HG03095 (cell line): ENCODE data around the gene NSFL1C.
"Not testable (repeated sequence)": the region's sequence is repeated elsewhere in the genome, so short reads cannot be mapped to it uniquely, and the experiment has no call there.

Experiments used
- ATAC-seq: cut with Tn5 transposase; IDR thresholded peaks from one replicate; pipeline ENCODE4 v1.9.1; 2021; ENCODE audit warnings: moderate library complexity; ENCODE audit not compliant: unreplicated experiment

Gene NSFL1C

GRCh38 chr20:1466211-1467081 is at the start of gene NSFL1C:
Gene NSFL1C (minus strand): TSS chr20:1466849. CDS start chr20:1466824, 25 bp downstream.
- ATAC-seq = peak; percentile 80

DNA sequence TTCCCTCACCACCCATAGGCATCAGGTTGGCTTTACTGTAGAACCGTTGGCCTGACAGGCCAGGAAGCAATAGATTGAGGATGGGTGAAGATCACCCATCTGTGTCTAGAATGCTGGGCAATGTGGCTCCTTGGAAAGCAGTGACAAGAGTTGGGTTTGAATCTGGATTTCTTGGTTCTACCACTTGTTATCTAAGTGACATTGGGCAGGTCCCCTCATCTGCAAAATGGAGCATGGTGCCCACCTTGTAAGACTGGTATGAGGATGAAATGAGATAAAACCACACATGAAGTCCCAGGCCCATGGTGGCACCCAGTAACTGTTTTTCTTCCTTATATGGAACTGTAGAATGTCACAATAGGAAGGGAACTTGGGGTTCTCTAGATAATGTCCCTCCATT is 47.2 kb upstream of the NSFL1C start:
- ATAC-seq = no peak

GRCh38 chr20:1509237-1509636 is 42.6 kb upstream of the NSFL1C start:
- no peak for ATAC-seq

- no peak for ATAC-seq
These were observed 41.9 kb upstream of the NSFL1C start for GRCh38 chr20:1508574-1508973.

DNA sequence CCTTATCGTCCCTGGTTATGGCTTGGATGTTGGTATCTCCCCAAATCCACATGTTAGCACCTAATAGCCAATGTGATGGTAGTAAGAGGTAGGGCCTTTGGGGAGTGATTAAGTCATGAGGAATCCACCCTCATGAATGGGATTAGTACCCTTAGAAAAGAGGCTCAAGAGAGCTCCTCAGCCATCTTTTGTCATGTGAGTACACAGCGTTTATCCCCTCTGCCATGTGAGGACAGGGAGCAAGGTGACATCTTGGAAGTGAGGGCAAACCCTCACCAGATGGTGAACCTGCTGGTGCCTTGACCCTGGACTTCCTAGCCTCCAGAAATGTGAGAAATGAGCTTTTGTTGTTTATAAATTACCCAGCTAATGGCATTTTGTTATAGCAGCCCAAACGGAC is 40.6 kb upstream of the NSFL1C start:
- no peak for ATAC-seq

GRCh38 chr20:1505871-1506270 is 39.2 kb upstream of the NSFL1C start:
- no peak for ATAC-seq

- no peak for ATAC-seq
These were observed 38.7 kb upstream of the NSFL1C start for GRCh38 chr20:1505361-1505760.

- ATAC-seq = peak; percentile 97
These were observed 37.0 kb upstream of the NSFL1C start for GRCh38 chr20:1503564-1504227.

- no peak for ATAC-seq
These were observed 33.8 kb upstream of the NSFL1C start for GRCh38 chr20:1500496-1500895.

DNA sequence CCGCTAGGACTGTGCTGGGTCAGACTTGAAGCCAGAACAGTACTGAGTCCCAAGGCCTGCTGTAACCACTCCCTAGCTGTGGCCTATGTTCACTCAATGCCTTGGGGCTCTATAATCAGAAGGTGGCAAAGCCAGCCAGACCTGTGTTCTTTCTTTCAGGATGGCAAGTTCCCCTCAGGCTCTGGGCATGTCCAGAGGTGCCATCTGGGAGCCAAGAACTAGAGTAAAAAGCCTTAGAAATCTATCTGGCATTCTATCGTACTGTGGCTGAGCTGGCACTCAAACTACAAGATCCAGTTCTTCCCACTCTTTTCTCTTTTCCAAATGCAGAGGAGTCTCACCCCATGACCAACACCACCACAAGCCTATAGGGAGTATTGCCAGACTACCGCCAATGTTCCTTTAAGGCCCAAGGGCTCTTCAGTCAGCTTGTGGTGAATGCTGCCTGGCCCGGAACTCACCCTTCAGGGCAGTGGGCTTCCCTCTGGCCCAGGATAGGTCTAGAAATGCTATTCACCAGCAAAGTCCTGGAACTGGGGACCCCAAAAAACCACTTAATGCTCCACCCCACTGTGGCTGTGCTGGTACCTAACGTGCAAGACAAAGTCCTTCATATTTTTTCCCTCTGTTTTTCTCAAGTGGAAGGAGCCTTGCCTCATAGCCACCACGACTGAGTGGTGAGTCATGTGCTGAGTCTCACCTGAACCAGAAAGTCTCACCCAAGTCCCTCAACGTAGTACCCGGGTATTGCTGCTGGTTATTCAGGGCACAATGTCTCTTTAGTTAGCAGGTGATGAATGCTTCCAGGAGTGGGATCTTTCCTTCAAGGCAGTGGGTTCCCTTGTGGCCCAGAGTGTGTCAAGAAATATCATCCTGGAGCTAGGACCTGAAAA is 33.1 kb upstream of the NSFL1C start:
- ATAC-seq = no peak

DNA sequence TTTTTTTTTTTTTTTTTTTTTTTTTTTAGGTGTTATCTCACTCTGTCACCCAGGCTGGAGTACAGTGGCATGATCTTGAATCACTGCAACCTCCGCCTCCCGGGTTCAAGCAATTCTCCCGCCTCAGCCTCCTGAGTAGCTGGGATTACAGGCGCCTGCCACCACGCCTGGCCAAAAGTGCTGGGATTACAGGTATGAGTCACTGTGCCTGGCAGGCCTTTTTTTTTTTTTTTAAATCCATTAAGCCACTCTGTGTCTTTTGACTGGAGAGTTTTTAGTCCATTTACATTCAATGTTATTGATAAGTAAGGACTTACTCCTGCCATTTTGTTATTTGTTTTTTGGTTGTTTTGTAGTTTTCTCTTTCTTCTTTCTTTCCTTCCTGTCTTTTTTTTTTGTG is 30.7 kb upstream of the NSFL1C start:
- ATAC-seq = not testable (repeated sequence)

DNA sequence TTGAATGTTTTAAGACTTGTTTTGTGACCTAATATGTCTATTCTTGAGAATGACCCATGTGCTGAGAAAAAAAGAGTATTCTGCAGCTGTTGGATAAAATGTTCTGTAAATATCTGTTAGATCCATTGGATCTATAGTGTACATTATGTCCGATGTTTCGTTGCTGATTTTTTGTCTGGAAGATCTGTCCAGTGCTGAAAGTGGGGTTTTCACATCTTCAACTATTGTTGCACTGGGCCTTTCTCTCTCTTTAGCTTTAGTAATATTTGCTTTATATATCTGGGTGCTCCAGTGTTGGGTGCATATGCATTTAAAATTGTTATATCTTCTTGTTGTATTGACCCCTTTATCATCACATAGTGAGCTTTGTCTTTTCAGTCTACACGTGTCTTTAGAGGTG is 30.3 kb upstream of the NSFL1C start:
- ATAC-seq = no peak

GRCh38 chr20:1494436-1494835 is 27.8 kb upstream of the NSFL1C start:
- no peak for ATAC-seq

- no peak for ATAC-seq
These were observed 26.9 kb upstream of the NSFL1C start for GRCh38 chr20:1493536-1493935.

GRCh38 chr20:1491860-1492642 is 25.4 kb upstream of the NSFL1C start:
- no peak for ATAC-seq

GRCh38 chr20:1491281-1491840 is 24.7 kb upstream of the NSFL1C start, which contains the start of gene SIRPB2:
Gene SIRPB2 (minus strand): TSS chr20:1491420. CDS start chr20:1491359, 61 bp downstream.
- no peak for ATAC-seq

- ATAC-seq = no peak
These were observed 24.1 kb upstream of the NSFL1C start for GRCh38 chr20:1490643-1491195.

GRCh38 chr20:1489764-1490436 is 23.3 kb upstream of the NSFL1C start:
- no peak for ATAC-seq

- no peak for ATAC-seq
These were observed 22.7 kb upstream of the NSFL1C start for GRCh38 chr20:1489325-1489724.
